Keratinocyte (primary cell): ENCODE measurements around the gene OR14A2. TPM values are rescaled to one million over a fixed set of nuclear protein-coding genes. Genes with fewer than 3 reads are reported as not detected.
"Not testable (repeated sequence)": the region's sequence is repeated elsewhere in the genome, so short reads cannot be mapped to it uniquely, and the experiment has no call there.

ENCODE experiments used
- DNase-seq: peaks from one replicate; pipeline ENCODE4 v3.0.0-alpha.2; 2011; ENCODE audit warnings: low read depth, missing footprints, low spot score
- FAIRE-seq: peaks from 2 replicates; lab custom pipeline; 2011; peaks lifted over from hg19 to GRCh38; lab: Jason Lieb, UNC
- H2AFZ ChIP-seq: 2 replicates; pipeline ENCODE4 v1.6.0; 2012; ENCODE audit warnings: low read length, control low read depth, inconsistent platforms; ENCODE audit not compliant: control insufficient read depth
- H3K27ac ChIP-seq: 2 replicates; pipeline ENCODE4 v1.5.1; 2011; ENCODE audit warnings: low read length; ENCODE audit not compliant: control insufficient read depth, insufficient read depth
- H3K27me3 ChIP-seq: 3 replicates; pipeline ENCODE4 v1.6.0; 2011; ENCODE audit warnings: low read length; ENCODE audit not compliant: control insufficient read depth, insufficient read depth; ENCODE audit errors: extremely low read depth
- H3K36me3 ChIP-seq, 2 experiments: 2 replicates in 1 of 2; 3 replicates in 1 of 2; pipeline ENCODE4 v1.5.1; 2011; ENCODE audit warnings: low read length in 2 of 2, mild to moderate bottlenecking in 1 of 2; ENCODE audit not compliant: control insufficient read depth in 2 of 2, insufficient read depth in 2 of 2; ENCODE audit errors: extremely low read depth in 1 of 2
- H3K4me1 ChIP-seq: 3 replicates; pipeline ENCODE4 v1.5.1; 2011; ENCODE audit warnings: low read length; ENCODE audit not compliant: control insufficient read depth, insufficient read depth; ENCODE audit errors: extremely low read depth
- H3K4me2 ChIP-seq: 3 replicates; pipeline ENCODE4 v1.6.0; 2011; ENCODE audit warnings: low read depth, low read length; ENCODE audit not compliant: control insufficient read depth, insufficient read depth; ENCODE audit errors: extremely low read depth
- H3K4me3 ChIP-seq, 3 experiments: fragments of 200-600 bp in 1 of 3; sonication (generic) in 1 of 3; 2 replicates in 2 of 3; 3 replicates in 1 of 3; pipeline ENCODE4 v1.5.1; 2011 to 2016; ENCODE audit warnings: low read length in 3 of 3, mild to moderate bottlenecking in 3 of 3, control low read depth in 2 of 3, inconsistent platforms in 1 of 3, low read depth in 1 of 3, mixed read lengths in 1 of 3, mixed run types in 1 of 3, moderate library complexity in 1 of 3; ENCODE audit not compliant: control insufficient read depth in 2 of 3, insufficient read depth in 2 of 3; ENCODE audit errors: extremely low read depth in 1 of 3
- H3K79me2 ChIP-seq: 2 replicates; pipeline ENCODE4 v1.6.0; 2012; ENCODE audit warnings: low read length; ENCODE audit not compliant: control insufficient read depth, insufficient read depth
- H3K9ac ChIP-seq: 3 replicates; pipeline ENCODE4 v1.6.0; 2011; ENCODE audit warnings: low read length; ENCODE audit not compliant: control insufficient read depth, insufficient read depth; ENCODE audit errors: extremely low read depth
- H3K9me1 ChIP-seq: 3 replicates; pipeline ENCODE4 v1.6.0; 2011; ENCODE audit warnings: low read length; ENCODE audit not compliant: control insufficient read depth, insufficient read depth; ENCODE audit errors: extremely low read depth
- H3K9me3 ChIP-seq: 2 replicates; pipeline ENCODE4 v1.5.1; 2012; ENCODE audit warnings: low read depth, low read length; ENCODE audit not compliant: control insufficient read depth
- H4K20me1 ChIP-seq: 3 replicates; pipeline ENCODE4 v1.6.0; 2011; ENCODE audit warnings: low read length; ENCODE audit not compliant: control insufficient read depth, insufficient read depth; ENCODE audit errors: extremely low read depth
- EZH2 ChIP-seq: IDR thresholded peaks from one replicate; pipeline ENCODE4 v1.6.1; 2012; ENCODE audit warnings: inconsistent platforms, mild to moderate bottlenecking, low read length, moderate library complexity
- dilution Hi-C: fragments of 300-500 bp; cut with MboI; formaldehyde crosslinking; loops from one replicate; pipeline ENCODE4 v1.7.0; 2020; ENCODE audit warnings: low sequenced_read_pairs; ENCODE audit not compliant: extremely low pct_ligation_motif_present
- polyA plus RNA-seq, 5 experiments: library from polyadenylated mRNA; depleted of rRNA in 3 of 5; stranded (reverse) in 3 of 5; stranded (forward) in 1 of 5; unstranded in 1 of 5; fragments of >200 nt; gene quantifications; 1 replicate in 1 of 5; 2 replicates in 3 of 5; 3 replicates in 1 of 5; pipeline versions ENCODE4 v1.2.1 to v1.2.3, GENCODE V29; 2011 to 2012; ENCODE audit warnings: missing spikeins in 2 of 5, low read depth in 1 of 5, low replicate concordance in 1 of 5
- TF ChIP-seq, protein P1 (sequence below), 3 experiments: IDR thresholded peaks in 1 of 3; conservative IDR thresholded peaks in 1 of 3; optimal IDR thresholded peaks in 1 of 3; 2 replicates in 2 of 3; 3 replicates in 1 of 3; pipeline versions ENCODE3 to v1.5.1; 2011; ENCODE audit warnings: low read length in 3 of 3, mild to moderate bottlenecking in 3 of 3, moderate library complexity in 2 of 3, control low read depth in 1 of 3, inconsistent platforms in 1 of 3; ENCODE audit not compliant: insufficient read depth in 2 of 3; ENCODE audit errors: extremely low read depth in 1 of 3

OR14A2 gene
- polyA plus RNA-seq, 1 donor (not counting 4 experiments of a cell fraction or from before 2014, with no cell fraction given): not detected

DNA sequence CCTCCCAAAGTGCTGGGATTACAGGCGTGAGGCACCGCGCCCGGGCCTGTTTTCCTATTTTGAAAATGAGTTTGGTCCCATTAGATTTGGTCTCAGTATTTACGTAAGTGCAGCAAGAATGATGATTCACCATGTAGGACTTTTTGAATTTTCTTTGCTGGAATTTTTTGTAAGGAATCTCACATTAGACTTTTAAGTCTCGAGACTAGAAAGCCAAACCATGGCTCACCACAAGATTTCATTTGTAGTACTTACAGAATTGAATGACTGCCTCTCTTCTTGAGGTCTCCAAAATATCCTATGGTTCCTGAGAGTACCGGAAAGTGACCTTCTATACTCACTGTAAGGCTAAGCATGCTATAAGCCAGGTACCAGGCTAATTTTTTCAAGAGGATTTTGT, 325 bp downstream of the OR14A2 start:
- H2AFZ ChIP-seq: no peak overlapping the region
- no peaks in the 10 kb centered on the region for H4K20me1 ChIP-seq
- H3K4me2 ChIP-seq: no peak overlapping the region
- no peaks in the 10 kb centered on the region for H3K9me1 ChIP-seq
- TF ChIP-seq EZH2: no peak
- TF ChIP-seq, protein P1, sequence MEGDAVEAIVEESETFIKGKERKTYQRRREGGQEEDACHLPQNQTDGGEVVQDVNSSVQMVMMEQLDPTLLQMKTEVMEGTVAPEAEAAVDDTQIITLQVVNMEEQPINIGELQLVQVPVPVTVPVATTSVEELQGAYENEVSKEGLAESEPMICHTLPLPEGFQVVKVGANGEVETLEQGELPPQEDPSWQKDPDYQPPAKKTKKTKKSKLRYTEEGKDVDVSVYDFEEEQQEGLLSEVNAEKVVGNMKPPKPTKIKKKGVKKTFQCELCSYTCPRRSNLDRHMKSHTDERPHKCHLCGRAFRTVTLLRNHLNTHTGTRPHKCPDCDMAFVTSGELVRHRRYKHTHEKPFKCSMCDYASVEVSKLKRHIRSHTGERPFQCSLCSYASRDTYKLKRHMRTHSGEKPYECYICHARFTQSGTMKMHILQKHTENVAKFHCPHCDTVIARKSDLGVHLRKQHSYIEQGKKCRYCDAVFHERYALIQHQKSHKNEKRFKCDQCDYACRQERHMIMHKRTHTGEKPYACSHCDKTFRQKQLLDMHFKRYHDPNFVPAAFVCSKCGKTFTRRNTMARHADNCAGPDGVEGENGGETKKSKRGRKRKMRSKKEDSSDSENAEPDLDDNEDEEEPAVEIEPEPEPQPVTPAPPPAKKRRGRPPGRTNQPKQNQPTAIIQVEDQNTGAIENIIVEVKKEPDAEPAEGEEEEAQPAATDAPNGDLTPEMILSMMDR (optimal IDR thresholded peaks at IDR 0.05 in 1 of 3, IDR thresholded peaks at IDR 0.05 in 1 of 3, conservative IDR thresholded peaks at IDR 0.05 in 1 of 3; ENCODE audit: extremely low read depth in 1 of 3, insufficient read depth in 2 of 3, low read length in 3 of 3): no peak
- no peaks in the 10 kb centered on the region for H3K4me1 ChIP-seq
- no peaks in the 10 kb centered on the region for H3K27me3 ChIP-seq
- H3K4me3 ChIP-seq: no peak overlapping the region
- no peak overlapping the region for H3K27ac ChIP-seq
- peaks cover 2% of the 10 kb centered on the region for H3K9me3 ChIP-seq
- no peak for FAIRE-seq
- dilution Hi-C loops: no loop called here
- DNase-seq: no peak
- H3K9ac ChIP-seq: no peak overlapping the region
- H3K79me2 ChIP-seq: no peaks in the 10 kb centered on the region
- H3K36me3 ChIP-seq: no peaks in the 10 kb centered on the region

DNA sequence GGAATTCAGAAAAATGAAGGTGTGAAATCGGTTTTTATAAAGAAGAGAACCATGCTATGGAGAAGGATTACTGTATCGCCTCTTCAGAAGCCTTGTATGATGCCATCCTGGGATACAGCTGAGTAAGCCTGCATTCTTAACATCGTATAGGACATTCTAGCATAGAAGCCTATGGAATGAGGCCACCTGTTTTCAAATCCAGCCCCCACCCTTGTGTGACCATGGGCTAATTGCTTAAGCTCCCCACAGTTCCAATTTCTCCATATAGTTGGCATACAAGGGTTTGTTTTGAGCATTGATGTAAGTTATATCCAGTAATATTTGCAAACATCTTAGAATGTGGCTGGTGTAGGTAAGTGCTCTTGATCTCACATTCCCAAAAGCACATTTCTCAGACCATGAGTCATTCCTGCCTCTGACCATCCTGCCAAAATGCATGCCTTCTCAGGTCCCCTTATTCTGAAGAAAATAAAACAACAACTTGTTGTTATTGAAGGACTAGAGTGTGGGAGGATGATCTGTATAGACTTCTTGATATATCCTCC, 1.5 kb downstream of the OR14A2 start:
- Histone ChIP-seq H3K27ac (no peak overlapping the region), H3K4me2 (no peak overlapping the region), H4K20me1 (no peaks in the 10 kb centered on the region), H3K9me1 (no peaks in the 10 kb centered on the region), H3K27me3 (no peaks in the 10 kb centered on the region), H3K36me3 (no peaks in the 10 kb centered on the region), H2AFZ (no peak overlapping the region), H3K9me3 (peaks cover 2% of the 10 kb centered on the region), H3K4me3 (no peak overlapping the region), H3K79me2 (no peaks in the 10 kb centered on the region), H3K9ac (no peak overlapping the region), H3K4me1 (no peaks in the 10 kb centered on the region)
- DNase-seq: no peak
- dilution Hi-C loops: no loop called here
- TF ChIP-seq, protein P1 (optimal IDR thresholded peaks at IDR 0.05 in 1 of 3, IDR thresholded peaks at IDR 0.05 in 1 of 3, conservative IDR thresholded peaks at IDR 0.05 in 1 of 3; ENCODE audit: extremely low read depth in 1 of 3, insufficient read depth in 2 of 3, low read length in 3 of 3): no peak
- FAIRE-seq: no peak

- FAIRE-seq, H3K27ac ChIP-seq, DNase-seq, dilution Hi-C loops, H3K27me3 ChIP-seq, H3K9ac ChIP-seq, H3K4me3 ChIP-seq, H3K79me2 ChIP-seq, H3K4me1 ChIP-seq, H3K36me3 ChIP-seq, H4K20me1 ChIP-seq, H3K4me2 ChIP-seq, H2AFZ ChIP-seq, H3K9me1 ChIP-seq, H3K9me3 ChIP-seq: not testable (repeated sequence)
Observed at GRCh38 chr1:247742215-247742760, 5.7 kb downstream of the OR14A2 start.
